Right cardiac atrium (tissue), 5 donors: ENCODE results near the gene THBS1. TPM values are rescaled to one million over a fixed set of nuclear protein-coding genes. Genes with fewer than 3 reads are reported as not detected.

ENCODE experiments used
- ATAC-seq, 2 donors: fragments of 200-7000 bp; cut with Tn5 transposase; one replicate each; pipeline versions ENCODE4 v1.8.0 to v1.9.1; 2020; ENCODE audit warnings: moderate library complexity in 2 of 2, mild to moderate bottlenecking in 1 of 2
- DNase-seq, 3 donors: peaks; one replicate each; pipeline ENCODE4 v3.0.0-alpha.2; 2020
- H3K27ac ChIP-seq: one replicate; pipeline ENCODE4 v1.5.1; 2013; ENCODE audit warnings: mild to moderate bottlenecking, low read length, control low read depth, moderate library complexity
- H3K27me3 ChIP-seq: one replicate; pipeline ENCODE4 v1.6.1; 2013; ENCODE audit not compliant: control insufficient read depth, insufficient read depth
- H3K4me1 ChIP-seq: one replicate; pipeline ENCODE4 v1.6.1; 2013; ENCODE audit warnings: low read length; ENCODE audit not compliant: control insufficient read depth, insufficient read depth
- H3K4me3 ChIP-seq: one replicate; pipeline ENCODE4 v1.5.1; 2013; ENCODE audit warnings: low read length, control low read depth
- H3K9me3 ChIP-seq: one replicate; pipeline ENCODE4 v1.6.1; 2013; ENCODE audit warnings: low read length; ENCODE audit not compliant: control insufficient read depth
- WGBS: extraction: QIAGEN DNeasy Blood & Tissue Kit; methylation state at CpG from one replicate; pipeline ENCODE4 v1.1.7; 2013; 5-methylcytosine and 5-hydroxymethylcytosine counted together
- intact Hi-C, 4 donors: fragments of 100-400 bp; cut with DNase I; formaldehyde crosslinking; loops; one replicate each; pipeline versions ENCODE4 v1.11.0 to v1.14.0; 2022 to 2023
- polyA plus RNA-seq: library from polyadenylated mRNA; stranded (reverse); fragments of 200-250 nt; gene quantifications from one replicate; pipeline ENCODE4 v1.2.3, GENCODE V29; 2013
- total RNA-seq, 4 donors: library from RNA; stranded (reverse); fragmentation: NEBNext Ultra II Directional; extraction: Animal tissue kit (Norgen Biotek cat#: 25700); gene quantifications; one replicate each; pipeline ENCODE4 v1.2.1, GENCODE V29; 2021
- donor health status: healthy with polysubstance abuse.
- donor health status: DM: no; HTN: yes; CAD: no.
- donor health status: DM: no; HTN: no; CAD: no.
- donor health status: DM: no; HTN: yes; CAD: no; lungs with severe emphysema.
- donor health status: DM: yes; HTN: yes; CAD: no.

The THBS1 gene
- total and polyA plus RNA-seq, 5 donors, result 31.3 to 462 (median 38.8) TPM

DNA sequence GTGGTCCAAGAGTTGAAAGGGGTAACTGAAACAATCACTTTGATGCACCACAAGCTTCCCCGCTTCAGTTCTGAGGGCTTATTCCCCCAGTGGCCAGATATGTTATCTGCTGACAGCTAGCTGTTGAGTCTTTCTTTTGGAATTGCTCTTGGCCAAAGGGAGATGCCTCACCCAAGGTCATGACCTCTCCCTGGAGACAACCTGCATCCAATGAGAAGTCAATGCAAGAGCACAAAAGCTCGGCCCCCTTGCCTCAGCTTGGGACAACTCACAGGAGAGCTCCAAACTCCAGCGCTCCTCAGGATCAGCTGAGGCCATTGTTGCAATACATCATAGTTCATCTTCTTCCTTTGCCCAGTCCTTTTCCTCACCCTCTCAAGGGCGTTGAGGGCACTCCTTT lies 31.0 kb upstream of the THBS1 start:
- intact Hi-C loops, result no loop called here
- DNase-seq, result peak; percentile 62 to 80 (median 68)

DNA sequence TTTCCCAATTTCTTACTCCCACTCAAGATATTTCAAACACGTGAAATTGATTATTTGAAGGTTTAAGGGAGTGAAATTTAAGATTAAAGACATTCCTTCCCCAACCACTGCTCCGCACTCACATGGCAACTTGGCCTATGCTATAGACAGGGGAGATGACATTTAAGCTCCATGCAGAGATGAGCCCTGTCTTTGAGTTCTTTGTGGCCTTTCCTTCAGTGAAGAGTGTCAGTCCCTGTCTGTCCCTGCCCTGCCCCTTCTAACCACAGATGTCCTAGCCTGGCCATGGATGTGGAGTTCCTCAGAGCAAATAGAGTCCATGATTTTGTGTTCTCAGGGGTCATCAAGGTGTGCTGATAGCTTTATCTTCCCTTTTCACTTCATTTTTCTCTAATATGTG lies 29.4 kb upstream of the THBS1 start:
- no peaks in the 10 kb centered on the region for H3K9me3 ChIP-seq
- WGBS, result 93% methylated on average over 2 of the region's 2 CpGs
- peaks cover 5% of the 10 kb centered on the region for H3K4me1 ChIP-seq
- DNase-seq (no peak), ATAC-seq (no peak)
- no peak overlapping the region for H3K27ac ChIP-seq
- intact Hi-C loops, result no loop called here
- H3K4me3 ChIP-seq, result no peak overlapping the region
- no peaks in the 10 kb centered on the region for H3K27me3 ChIP-seq

More for the DNA sequence above, 31.0 kb upstream of the THBS1 start:
- Histone ChIP-seq H3K27me3 (no peaks in the 10 kb centered on the region), H3K27ac (no peak overlapping the region), H3K4me3 (no peak overlapping the region), H3K4me1 (peaks cover 3% of the 10 kb centered on the region), H3K9me3 (no peaks in the 10 kb centered on the region)
- WGBS, result 61% methylated on average over 4 of the region's 4 CpGs
- ATAC-seq, result peak; percentile 71 to 82

DNA sequence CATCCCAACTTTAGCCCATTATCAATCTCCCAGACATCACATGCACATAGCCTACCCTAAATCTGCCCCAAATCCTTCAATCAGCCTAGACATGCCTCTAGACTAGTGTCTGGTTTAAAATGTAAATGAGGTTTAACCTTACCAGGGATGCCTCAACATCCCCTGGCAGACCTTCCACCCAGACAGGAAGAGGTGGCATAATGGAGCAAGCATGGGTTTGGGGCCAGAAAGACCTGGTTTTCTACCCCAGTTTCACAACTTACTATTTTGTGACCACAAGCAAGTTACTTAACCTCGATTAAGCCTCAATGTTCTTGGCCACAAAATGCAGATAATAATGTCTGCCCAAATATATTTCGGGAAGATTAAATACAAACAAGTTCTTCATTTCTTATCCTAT lies 28.3 kb upstream of the THBS1 start:
- H3K9me3 ChIP-seq, result no peaks in the 10 kb centered on the region
- 56% methylated on average over 2 of the region's 2 CpGs for WGBS
- peaks cover 5% of the 10 kb centered on the region for H3K4me1 ChIP-seq
- ATAC-seq, result no peak
- H3K4me3 ChIP-seq, result no peak overlapping the region
- no peaks in the 10 kb centered on the region for H3K27me3 ChIP-seq
- no peak overlapping the region for H3K27ac ChIP-seq
- intact Hi-C loops, result no loop called here
- DNase-seq, result no peak

DNA sequence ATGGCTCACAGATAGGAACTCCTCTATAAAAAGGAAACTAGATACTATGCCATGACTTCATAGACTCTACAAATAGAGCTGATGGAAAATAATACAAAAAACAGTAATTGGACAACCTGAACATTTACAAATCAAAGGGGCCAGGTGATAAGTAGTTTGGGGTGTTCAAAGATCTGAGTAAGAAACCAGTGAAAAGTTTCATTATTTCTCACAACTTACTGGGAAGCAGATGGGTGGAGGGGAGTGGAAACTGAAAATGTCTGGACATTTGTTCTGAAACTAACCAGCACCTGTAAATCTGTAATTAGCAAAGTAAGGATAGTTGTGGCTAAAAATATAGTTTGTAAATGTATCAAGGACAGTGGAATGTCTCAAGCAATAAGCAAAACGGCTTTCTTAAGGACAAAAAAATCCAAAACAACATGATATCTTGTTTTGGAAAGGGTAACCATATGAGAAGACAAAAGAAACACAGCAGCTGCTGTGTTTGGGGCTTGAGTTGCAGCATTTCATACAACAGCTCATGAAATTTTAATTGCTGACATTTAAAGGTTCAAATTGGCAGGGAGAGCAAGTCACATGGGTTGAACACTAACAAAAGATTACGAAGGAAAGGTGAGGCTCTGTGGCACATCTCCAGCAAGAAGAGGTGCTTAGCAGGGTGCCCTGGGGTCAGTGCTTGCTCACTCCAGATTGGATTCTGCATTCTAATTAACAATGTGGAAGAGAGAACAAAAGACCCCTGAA lies 26.8 kb upstream of the THBS1 start:
- Histone ChIP-seq H3K4me3 (no peak overlapping the region), H3K4me1 (peaks cover 5% of the 10 kb centered on the region), H3K9me3 (no peaks in the 10 kb centered on the region), H3K27ac (no peak overlapping the region), H3K27me3 (no peaks in the 10 kb centered on the region)
- DNase-seq (no peak), ATAC-seq (peak in 1 of 2 donors; percentile 20)
- intact Hi-C loops, result no loop called here
- 29% methylated on average over 2 of the region's 2 CpGs for WGBS

DNA sequence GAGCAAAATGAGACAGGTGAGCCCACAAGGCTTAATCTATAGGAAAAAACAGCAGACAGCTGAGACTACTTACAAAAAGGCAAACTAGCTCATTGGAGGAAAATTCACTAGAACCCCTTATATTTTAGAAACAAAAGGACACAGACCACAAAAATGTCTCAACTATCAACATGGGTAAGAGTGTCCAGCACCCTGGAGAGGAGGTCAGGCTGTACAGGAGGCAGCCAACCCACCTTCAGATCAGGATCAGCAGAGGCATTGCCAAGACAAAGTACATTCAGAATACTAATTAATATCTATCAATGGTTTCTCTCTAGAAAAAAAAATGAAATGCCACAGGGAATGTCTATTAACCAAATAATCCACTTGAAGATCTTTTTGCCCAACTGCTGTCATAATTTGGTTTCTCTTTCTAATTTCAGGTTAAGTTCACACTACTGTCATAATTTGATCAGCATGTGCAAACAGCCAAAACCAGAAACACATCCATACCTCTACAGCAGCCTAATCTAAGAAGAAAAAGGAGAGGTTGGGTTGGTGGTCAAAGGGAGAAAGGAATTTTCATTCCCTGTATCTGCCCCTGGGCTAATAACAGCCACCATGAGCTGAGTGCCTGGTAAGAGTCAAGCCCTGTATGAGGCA lies 26.0 kb upstream of the THBS1 start:
- intact Hi-C loops, result no loop called here
- Histone ChIP-seq H3K4me3 (no peak overlapping the region), H3K9me3 (no peaks in the 10 kb centered on the region), H3K27me3 (no peaks in the 10 kb centered on the region), H3K4me1 (peaks cover 5% of the 10 kb centered on the region), H3K27ac (no peak overlapping the region)
- DNase-seq (no peak), ATAC-seq (no peak)

DNA sequence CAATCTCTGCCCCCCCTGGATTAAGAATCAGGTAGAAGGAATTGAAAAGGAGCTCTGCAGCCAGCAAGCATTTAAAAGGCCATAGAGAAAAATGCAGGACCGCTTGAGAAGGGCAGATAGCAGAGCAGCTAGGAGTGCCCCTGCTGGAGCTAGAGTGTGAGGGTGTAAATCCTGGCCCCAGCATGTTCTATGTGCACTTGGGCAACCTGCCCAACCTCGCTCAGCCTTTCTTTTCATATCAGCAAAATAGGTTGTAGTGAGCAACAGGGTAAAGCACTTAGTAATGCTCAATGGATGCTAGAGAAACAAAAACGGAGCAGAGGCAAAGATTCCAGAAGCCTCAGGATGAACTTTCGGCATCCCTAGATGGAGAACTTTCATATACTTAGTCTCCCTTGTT lies 25.0 kb upstream of the THBS1 start:
- ATAC-seq (peak; percentile 52 to 67), DNase-seq (peak in 2 of 3 donors; percentile 26 to 76)
- H3K27me3 ChIP-seq, result no peaks in the 10 kb centered on the region
- intact Hi-C loops, result no loop called here
- WGBS, result 62% methylated on average over 4 of the region's 4 CpGs
- peaks cover 5% of the 10 kb centered on the region for H3K4me1 ChIP-seq
- H3K4me3 ChIP-seq, result no peak overlapping the region
- H3K9me3 ChIP-seq, result no peaks in the 10 kb centered on the region
- no peak overlapping the region for H3K27ac ChIP-seq

DNA sequence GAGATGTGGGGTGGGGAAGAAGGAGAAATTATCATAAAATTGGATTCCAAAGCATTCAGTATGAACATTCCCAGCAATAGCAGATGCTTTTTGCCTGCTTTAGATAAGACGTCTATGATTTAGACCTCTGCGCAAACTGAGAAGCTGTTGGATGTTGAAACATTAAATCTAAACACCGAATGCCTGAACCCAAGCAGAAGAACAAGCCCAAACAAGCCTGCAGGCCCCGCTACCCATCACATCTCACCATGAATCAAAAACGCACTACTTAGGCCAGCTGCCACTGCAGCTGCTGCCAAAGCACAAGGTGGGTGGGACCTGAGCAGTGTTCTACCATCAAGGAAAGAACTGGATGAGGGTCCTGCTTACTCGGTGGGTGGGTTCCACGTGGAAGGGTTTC lies 24.4 kb upstream of the THBS1 start:
- no peaks in the 10 kb centered on the region for H3K9me3 ChIP-seq
- ATAC-seq, result no peak
- H3K27ac ChIP-seq, result no peak overlapping the region
- peaks cover 5% of the 10 kb centered on the region for H3K4me1 ChIP-seq
- H3K27me3 ChIP-seq, result no peaks in the 10 kb centered on the region
- no peak overlapping the region for H3K4me3 ChIP-seq
- no peak for DNase-seq
- intact Hi-C loops, result no loop called here
- WGBS, result 85% methylated on average over 7 of the region's 7 CpGs

DNA sequence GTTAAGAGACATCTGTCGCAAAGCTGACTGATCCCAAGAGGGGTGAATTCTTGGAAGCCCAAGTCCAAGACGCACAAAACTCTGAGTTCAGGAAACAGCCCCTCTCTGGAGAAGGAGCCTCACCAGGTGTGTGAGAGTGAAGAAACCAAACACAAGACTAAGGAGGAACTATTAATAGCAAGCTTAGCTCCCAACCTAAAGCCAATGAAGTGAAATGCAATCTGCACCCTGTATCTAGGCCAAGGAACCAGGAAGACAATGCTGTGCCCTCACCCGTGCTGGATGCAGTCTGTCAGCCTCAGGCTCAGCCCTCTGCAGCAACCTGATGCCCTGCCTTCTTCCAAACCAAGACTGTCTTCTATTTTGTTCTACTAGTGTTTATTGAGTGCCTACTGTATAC lies 22.5 kb upstream of the THBS1 start:
- intact Hi-C loops, result no loop called here
- 82% methylated on average over 3 of the region's 3 CpGs for WGBS
- no peak for ATAC-seq

DNA sequence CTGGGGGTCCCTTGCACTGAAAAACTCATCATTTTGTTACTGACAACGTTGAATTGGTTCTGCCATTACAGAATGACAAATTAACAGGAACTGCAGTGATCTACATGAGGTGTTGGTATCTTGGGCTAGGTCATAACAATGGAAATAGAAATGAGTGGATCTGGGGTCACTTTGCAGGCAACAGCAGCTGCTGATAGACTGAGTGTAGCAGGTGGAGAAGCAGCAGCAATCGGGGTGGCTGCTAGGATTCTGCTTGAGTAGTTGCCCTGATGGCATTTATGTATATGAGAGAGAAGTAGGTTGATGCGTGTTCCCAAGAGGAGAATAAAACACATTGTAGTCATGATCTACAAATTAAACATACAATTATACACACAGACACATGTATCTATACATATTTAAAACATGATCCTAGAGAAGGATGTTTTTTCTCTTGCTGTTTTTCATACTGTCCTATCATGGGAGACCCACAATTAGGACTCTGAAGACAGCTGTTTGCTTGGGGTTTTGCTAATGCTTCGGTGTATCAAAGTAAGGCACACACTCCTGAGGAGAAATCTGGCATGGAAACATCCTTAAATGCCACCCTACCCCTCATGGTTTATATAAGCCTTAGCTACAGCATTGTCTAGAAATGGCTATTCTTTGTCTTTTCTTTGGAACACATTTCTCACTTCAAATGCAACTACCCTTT lies 15.8 kb upstream of the THBS1 start:
- no peak for ATAC-seq

More for the DNA sequence above, 22.5 kb upstream of the THBS1 start:
- H3K4me1 ChIP-seq, result peaks cover 2% of the 10 kb centered on the region
- H3K27ac ChIP-seq, result no peak overlapping the region
- no peak overlapping the region for H3K4me3 ChIP-seq
- DNase-seq, result no peak
- H3K27me3 ChIP-seq, result no peaks in the 10 kb centered on the region
- no peaks in the 10 kb centered on the region for H3K9me3 ChIP-seq

DNA sequence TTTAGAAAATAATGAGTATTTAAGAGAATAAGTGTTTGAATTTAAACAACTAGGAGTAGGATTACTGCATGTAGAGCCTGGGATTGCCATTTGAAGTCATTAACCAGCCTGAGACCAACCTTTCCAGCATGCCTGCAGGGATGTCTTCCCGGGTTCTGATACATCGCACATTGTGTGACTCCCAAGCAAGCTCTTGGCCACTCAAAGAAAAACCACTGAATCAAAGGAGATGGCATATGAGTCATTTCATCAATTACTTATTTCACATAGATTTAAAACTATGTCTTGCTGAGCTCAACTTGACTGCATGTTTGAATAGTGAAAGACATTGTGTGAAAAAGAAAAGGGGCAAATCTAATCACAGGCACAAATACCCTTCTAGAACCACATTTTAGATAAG lies 15.0 kb upstream of the THBS1 start:
- H3K4me1 ChIP-seq, result peaks cover 2% of the 10 kb centered on the region
- no peak overlapping the region for H3K4me3 ChIP-seq
- DNase-seq, result no peak
- intact Hi-C loops, result no loop called here
- no peak for ATAC-seq
- H3K9me3 ChIP-seq, result no peaks in the 10 kb centered on the region
- no peaks in the 10 kb centered on the region for H3K27me3 ChIP-seq
- WGBS, result 97% methylated on average over 2 of the region's 2 CpGs
- H3K27ac ChIP-seq, result no peak overlapping the region

More for the DNA sequence above, 15.8 kb upstream of the THBS1 start:
- no peak for DNase-seq
- H3K9me3 ChIP-seq, result no peaks in the 10 kb centered on the region
- H3K27ac ChIP-seq, result no peak overlapping the region
- H3K4me3 ChIP-seq, result no peak overlapping the region
- intact Hi-C loops, result no loop called here
- 84% methylated on average over 4 of the region's 4 CpGs for WGBS
- no peaks in the 10 kb centered on the region for H3K27me3 ChIP-seq
- H3K4me1 ChIP-seq, result peaks cover 2% of the 10 kb centered on the region

DNA sequence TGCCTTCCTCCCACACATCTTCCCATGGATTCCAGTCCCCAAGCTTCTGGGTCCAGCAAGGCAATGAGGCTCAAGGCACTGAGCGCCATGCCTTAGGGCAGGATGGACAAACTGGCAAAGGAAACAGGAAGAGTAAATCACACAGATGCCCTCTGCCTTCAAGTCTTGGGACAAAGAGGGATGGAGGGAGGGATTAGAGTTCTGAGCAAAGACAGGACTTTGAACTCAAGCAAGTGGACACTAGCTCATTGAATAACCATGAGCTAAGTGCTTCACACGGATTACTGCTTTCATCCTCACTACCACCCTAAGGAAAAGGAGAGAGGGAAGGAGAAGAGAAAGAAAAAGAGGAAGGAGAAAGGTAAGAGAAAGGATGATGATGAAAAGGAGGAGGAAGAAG lies 7.6 kb upstream of the THBS1 start:
- ATAC-seq (no peak), DNase-seq (no peak)
- H3K4me3 ChIP-seq, result no peak overlapping the region
- no peak overlapping the region for H3K27ac ChIP-seq
- 89% methylated on average over 2 of the region's 2 CpGs for WGBS
- intact Hi-C loops, result loop anchor here in 1 of 4 donors (10.0 kb wide), 2 partner anchors 98 to 138 kb away; no protein-coding TSS in a partner anchor
- H3K4me1 ChIP-seq, result no peaks in the 10 kb centered on the region
- H3K9me3 ChIP-seq, result no peaks in the 10 kb centered on the region
- no peaks in the 10 kb centered on the region for H3K27me3 ChIP-seq
